Measurements from ENCODE around the gene POLR3C. TPM values are rescaled to one million over a fixed set of nuclear protein-coding genes. Genes with fewer than 3 reads are reported as not detected.

The POLR3C gene
- total and polyA plus RNA-seq, 12 donors: 12.0 to 28.4 (median 19.9) TPM

- Histone ChIP-seq H3K36me3 (replicated peaks in 1 of 2) (no peaks in the 10 kb centered on the region), H3K4me1 (replicated peaks in 1 of 2) (peaks cover 5 to 24% of the 10 kb centered on the region in 2 donors), H3K9me3 (replicated peaks in 1 of 3) (no peaks in the 10 kb centered on the region), H3K27ac (peak overlapping the region in 2 of 5 donors; percentile 4 to 8), H3K4me3 (no peak overlapping the region), H3K27me3 (no peaks in the 10 kb centered on the region)
- DNase-seq: no peak
- WGBS, 4 donors: 91 to 100% (median 94%) methylated on average over 1 of the region's 1 CpG
- intact Hi-C loops (cut with DNase I): no loop called here
- TF ChIP-seq, protein P1, sequence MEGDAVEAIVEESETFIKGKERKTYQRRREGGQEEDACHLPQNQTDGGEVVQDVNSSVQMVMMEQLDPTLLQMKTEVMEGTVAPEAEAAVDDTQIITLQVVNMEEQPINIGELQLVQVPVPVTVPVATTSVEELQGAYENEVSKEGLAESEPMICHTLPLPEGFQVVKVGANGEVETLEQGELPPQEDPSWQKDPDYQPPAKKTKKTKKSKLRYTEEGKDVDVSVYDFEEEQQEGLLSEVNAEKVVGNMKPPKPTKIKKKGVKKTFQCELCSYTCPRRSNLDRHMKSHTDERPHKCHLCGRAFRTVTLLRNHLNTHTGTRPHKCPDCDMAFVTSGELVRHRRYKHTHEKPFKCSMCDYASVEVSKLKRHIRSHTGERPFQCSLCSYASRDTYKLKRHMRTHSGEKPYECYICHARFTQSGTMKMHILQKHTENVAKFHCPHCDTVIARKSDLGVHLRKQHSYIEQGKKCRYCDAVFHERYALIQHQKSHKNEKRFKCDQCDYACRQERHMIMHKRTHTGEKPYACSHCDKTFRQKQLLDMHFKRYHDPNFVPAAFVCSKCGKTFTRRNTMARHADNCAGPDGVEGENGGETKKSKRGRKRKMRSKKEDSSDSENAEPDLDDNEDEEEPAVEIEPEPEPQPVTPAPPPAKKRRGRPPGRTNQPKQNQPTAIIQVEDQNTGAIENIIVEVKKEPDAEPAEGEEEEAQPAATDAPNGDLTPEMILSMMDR (IDR thresholded peaks at IDR 0.05): no peak
- TF ChIP-seq POLR2A (IDR thresholded peaks at IDR 0.05): no peak
These were observed 45.9 kb upstream of the POLR3C start for GRCh38 chr1:145778146-145778540.

DNA sequence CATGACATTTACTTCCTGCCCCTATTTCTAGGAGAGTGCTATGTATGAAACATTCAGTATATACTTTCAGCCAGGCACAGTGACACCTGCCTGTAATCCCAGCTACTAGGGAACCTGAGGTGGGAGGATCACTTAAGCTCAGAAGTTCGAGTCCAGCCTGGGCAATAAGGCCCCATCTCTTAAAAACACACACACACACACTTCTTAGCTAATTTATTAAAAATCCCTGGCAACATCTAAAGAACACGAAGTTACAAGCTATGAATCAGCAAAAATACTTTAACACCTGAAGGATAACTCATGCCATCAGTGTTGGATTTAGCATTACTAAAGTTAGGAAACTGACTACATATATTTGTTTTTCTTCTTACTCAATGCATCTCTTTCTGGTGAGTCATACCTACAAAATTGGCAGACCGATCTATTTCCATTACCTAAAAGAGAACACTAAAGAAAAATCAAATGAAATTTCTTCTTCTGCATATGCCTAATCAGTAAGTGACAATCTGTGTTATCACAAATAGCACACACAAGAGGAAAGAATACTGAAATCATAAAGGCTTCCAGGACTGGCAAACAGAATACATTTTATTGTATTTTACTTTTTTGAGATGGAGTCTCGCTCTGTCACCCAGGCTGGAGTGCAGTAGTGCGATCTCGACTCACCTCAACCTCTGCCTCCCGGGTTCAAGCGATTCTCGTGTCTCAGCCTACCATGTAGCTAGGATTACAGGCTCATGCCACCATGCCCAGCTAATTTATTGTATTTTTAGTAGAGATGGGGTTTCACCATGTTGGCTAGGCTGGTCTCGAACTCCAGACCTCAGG lies 41.5 kb upstream of the POLR3C start:
- Histone ChIP-seq H3K27me3 (no peaks in the 10 kb centered on the region), H3K4me3 (no peak overlapping the region), H3K9me3 (replicated peaks in 1 of 3) (no peaks in the 10 kb centered on the region), H3K4me1 (replicated peaks in 1 of 2) (peaks cover 5 to 23% of the 10 kb centered on the region in 2 donors), H3K27ac (peak overlapping the region in 4 of 5 donors; percentile 28 to 78 (median 64)), H3K36me3 (replicated peaks in 1 of 2) (no peaks in the 10 kb centered on the region)
- no peak for TF ChIP-seq POLR2A (IDR thresholded peaks at IDR 0.05)
- TF ChIP-seq, protein P1 (IDR thresholded peaks at IDR 0.05): no peak
- WGBS, 4 donors: 80 to 83% (median 82%) methylated on average over 10 of the region's 10 CpGs
- no peak for DNase-seq
- intact Hi-C loops (cut with DNase I): no loop called here

DNA sequence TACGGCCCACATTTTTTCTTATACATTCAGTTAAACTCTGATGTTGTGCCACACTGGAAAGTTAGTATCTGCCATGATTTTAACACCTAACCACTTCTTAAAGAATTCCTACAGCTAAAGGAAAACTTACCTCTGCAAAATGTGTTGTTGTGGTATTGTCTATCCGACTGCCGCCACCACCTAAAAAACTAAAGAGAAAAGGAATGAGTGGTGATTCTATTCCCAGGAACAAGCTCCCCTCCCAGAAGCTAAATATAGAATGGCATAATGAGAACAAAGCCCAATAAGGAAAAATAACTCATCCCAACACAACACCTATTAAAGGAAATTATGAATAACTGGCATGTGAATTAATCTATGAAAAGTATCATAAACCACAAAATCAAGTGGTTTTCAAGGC lies 39.6 kb upstream of the POLR3C start:
- Histone ChIP-seq H3K4me3 (no peak overlapping the region), H3K9me3 (replicated peaks in 1 of 3) (no peaks in the 10 kb centered on the region), H3K4me1 (replicated peaks in 1 of 2) (peaks cover 5 to 15% of the 10 kb centered on the region in 2 donors), H3K36me3 (replicated peaks in 1 of 2) (peaks cover 0 to 4% of the 10 kb centered on the region in 2 donors), H3K27me3 (no peaks in the 10 kb centered on the region), H3K27ac (no peak overlapping the region)
- TF ChIP-seq POLR2A (IDR thresholded peaks at IDR 0.05): no peak
- TF ChIP-seq, protein P1 (IDR thresholded peaks at IDR 0.05): no peak
- no peak for DNase-seq
- intact Hi-C loops (cut with DNase I): no loop called here
- 81 to 97% (median 93%) methylated on average over 3 of the region's 3 CpGs for WGBS, 4 donors

DNA sequence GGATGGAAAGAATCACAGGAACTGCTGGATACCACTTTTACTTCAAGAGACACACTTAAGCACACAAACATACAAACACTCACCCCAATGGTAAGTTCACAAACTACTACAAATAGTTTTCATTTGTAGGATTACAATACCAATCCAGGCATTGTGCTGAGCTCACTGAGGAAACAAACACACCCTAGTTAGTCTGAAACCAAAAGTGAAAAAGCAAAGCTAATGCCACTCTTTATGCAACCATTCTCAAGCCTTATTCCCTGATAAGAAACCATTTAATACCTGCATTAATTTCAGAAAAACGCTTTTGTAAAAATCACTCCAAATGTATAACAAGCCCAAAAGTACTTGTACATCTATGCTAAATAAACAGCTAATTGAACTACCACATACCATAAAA lies 38.5 kb upstream of the POLR3C start:
- intact Hi-C loops (cut with DNase I): no loop called here
- H3K27ac ChIP-seq: no peak overlapping the region
- TF ChIP-seq, protein P1 (IDR thresholded peaks at IDR 0.05): no peak
- TF ChIP-seq POLR2A (IDR thresholded peaks at IDR 0.05): no peak
- no peaks in the 10 kb centered on the region for H3K9me3 ChIP-seq (replicated peaks in 1 of 3)
- no peak overlapping the region for H3K4me3 ChIP-seq
- H3K36me3 ChIP-seq (replicated peaks in 1 of 2): peaks cover 0 to 4% of the 10 kb centered on the region in 2 donors
- no peaks in the 10 kb centered on the region for H3K27me3 ChIP-seq
- no peak for DNase-seq
- H3K4me1 ChIP-seq (replicated peaks in 1 of 2): peaks cover 5 to 15% of the 10 kb centered on the region in 2 donors
- 76 to 94% (median 84%) methylated on average over 1 of the region's 1 CpG for WGBS, 4 donors
